HG03432 (cell line): ENCODE measurements around the gene PCK2.
A peak's percentile ranks its signal among the peaks of the same experiment; 100 is the strongest.

Experiments
- ATAC-seq: cut with Tn5 transposase; IDR thresholded peaks from one replicate; pipeline ENCODE4 v1.9.1; 2021; ENCODE audit warnings: mild to moderate bottlenecking, moderate library complexity; ENCODE audit not compliant: unreplicated experiment

Gene PCK2

DNA sequence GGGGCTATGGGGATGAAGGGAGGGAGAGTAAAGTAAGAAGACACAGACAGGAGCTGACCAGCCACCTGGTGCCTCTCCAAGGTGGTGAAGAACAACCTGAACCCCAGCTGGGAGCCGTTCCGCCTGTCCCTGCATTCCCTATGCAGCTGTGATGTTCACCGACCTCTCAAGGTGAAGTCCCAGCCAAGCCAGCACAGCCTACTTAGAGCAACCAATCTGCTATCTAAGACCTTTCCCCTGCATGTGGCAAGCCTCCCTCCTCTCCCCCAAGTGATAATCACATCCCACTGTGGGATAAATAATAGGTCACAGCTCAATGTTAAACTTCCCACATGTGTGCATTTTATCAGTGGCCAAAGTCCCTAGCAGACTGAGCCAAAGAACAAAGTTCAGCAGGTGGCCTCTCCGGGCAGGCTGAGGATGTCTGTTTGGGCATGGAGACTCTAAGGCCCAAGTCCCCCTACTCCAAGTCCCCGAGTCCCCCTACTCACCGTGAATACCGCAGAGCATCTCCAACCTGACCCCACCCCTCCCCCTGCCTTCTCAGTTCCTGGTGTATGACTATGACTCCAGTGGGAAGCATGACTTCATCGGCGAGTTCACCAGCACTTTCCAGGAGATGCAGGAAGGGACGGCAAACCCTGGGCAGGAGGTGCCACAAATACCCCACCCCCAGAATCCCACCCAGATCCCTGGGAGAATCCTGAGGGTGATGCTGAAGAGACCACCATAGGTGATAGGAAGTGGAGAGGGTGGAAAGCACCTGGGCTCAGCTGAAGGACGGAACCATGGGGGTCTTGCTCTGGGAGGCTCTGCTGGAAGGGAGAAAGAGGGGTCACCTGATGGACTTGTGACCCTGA is 19.3 kb upstream of the PCK2 start:
- ATAC-seq: no peak

DNA sequence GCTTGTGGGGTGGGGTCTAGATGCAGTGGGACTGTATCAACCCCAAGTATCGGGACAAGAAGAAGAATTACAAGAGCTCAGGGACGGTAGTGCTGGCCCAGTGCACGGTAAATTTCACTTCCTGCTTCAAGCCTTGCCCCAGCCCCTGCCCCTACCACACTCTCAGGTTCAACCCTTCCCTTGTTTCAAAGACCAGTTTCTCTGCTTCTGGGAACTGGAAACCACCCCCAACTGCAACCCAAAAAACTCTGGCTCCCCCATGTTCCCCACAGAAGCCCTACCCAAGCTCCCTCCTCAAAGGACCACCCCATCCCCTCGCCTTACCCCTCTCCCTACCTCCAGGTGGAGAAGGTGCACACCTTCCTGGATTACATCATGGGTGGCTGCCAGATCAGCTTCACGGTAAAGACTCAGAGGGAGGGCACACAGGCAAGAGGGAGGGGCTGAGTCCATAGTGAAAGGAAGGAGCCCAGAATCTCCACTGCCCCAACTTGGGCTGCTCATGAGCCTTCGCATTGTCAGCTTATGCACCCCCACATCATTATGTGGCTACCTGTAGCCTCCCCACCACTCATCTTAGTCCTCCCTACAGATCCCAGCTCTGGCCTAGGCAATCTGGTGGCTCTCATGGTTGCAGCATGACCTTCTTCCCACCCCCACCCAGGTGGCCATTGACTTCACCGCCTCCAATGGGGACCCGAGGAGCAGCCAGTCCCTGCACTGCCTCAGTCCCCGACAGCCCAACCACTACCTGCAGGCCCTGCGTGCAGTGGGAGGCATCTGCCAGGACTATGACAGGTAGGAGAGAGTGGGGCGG is 18.4 kb upstream of the PCK2 start:
- ATAC-seq: peak; percentile 44

- ATAC-seq: no peak
Measured at GRCh38 chr14:24076302-24076601, 17.9 kb upstream of the PCK2 start.

DNA sequence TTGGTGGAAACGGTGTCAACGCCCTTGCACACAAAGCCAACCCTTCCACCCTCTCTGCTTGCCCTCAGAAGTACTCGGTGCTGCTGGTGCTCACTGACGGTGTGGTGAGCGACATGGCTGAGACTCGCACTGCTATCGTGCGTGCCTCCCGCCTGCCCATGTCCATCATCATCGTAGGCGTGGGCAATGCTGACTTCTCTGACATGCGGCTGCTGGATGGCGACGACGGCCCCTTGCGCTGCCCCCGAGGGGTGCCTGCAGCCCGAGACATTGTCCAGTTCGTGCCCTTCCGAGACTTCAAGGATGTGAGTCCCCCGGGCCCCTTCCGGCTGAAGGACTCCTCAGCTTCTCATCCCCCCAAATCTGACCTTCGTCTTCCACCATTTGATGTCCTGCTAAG is 17.0 kb upstream of the PCK2 start:
- ATAC-seq: no peak

DNA sequence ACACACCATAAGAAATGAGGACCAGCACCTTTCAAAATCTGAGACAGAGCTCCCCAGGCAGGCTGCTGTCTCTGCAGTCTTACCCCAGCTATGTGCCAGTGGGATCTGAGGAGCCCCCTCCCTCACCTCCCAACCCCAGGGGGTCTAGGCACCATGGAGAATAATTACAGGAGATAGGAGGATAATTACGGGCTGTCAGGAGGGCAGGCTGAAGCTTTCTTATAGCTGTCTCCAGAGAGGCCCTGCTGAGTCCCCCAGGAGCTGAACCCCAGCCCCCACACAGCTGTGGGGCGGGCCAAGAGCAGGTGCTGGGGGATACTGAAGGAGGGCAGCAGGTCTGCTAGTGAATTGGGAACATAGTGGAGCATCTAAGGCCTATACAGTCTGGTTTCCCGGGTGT is 16.0 kb upstream of the PCK2 start:
- no peak for ATAC-seq

GRCh38 chr14:24079491-24080141 is 14.5 kb upstream of the PCK2 start:
- no peak for ATAC-seq

- ATAC-seq: no peak
Measured at GRCh38 chr14:24080142-24080530, 14.0 kb upstream of the PCK2 start.

DNA sequence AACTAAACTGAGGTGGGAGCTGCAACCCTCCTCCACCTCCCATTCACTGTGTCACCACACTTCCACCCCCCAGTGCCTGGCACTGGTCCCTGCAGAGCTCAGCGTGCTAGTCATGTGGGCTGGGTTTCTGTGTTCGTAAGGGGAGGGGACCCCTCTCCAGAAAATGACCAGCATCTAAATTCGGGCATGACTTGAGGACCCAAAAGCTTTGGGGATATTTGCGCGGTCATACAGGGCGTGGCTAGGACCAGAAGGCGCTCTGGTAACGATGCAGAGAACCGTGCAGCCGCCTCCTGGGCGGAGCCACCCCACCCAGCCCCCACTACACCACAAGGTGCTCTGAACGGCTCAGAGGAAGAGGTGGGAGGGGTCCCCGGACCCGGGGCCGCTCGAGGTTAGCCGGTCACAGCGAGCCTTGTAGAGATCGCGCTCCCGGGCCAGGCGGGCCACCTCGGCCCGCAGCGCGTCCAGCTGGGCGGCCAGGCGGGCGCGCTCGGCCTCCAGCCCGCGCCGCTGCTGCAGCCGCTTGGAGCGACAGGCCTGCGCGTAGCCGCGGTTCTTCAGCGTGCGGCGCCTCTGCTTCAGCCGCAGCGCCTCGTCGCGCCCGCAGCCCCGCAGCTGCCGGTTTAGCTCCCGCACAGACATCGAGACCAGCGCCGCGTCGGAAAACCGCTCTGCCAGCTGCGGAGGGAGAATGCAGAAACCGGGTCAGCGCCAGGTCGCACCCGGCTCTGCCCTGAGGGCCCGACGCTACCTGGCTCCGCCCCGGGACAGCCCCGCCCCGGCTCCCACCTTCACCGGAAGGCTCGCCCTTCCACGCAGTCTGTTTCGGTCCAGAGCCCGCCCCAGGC is 13.0 kb upstream of the PCK2 start:
- peak; percentile 91 for ATAC-seq

- no peak for ATAC-seq
Measured at GRCh38 chr14:24081739-24082211, 12.3 kb upstream of the PCK2 start.

DNA sequence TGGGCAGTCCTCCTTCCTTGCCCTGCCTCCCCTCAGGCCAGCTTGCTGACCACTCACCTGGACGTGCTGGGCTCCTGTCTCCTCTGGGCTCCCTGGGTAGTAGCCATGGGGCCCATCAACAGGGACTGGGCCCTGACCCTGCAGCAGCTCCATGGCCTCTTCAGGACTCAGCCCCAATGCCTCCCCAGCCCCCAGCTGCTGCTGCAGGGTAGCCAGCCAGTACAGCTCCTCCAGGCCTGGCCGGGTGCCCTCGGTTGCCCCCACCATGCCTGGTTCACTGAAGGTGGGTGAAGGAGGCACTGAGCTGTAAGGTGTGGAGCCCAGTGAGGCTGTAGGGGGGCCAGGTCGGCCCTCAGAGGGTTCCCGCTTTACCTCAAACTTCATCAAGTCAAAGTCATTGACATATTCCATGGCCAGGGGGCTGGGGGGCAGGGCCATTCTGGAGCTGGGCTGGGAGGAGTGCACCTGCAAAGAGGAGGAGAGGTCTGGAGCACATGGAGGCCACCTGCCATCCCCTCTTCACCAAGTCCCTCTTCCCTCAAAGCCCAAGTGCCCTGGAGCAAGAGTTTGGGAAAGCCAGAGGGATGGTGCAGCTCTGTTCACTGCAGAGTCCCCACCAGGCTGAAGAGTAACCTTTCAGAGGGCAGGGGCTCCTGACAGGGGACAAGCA is 11.6 kb upstream of the PCK2 start:
- no peak for ATAC-seq

GRCh38 chr14:24083462-24083861 is 10.6 kb upstream of the PCK2 start:
- no peak for ATAC-seq

- ATAC-seq: no peak
Measured at GRCh38 chr14:24084440-24084839, 9.7 kb upstream of the PCK2 start.

GRCh38 chr14:24085215-24085614 is 8.9 kb upstream of the PCK2 start:
- no peak for ATAC-seq

DNA sequence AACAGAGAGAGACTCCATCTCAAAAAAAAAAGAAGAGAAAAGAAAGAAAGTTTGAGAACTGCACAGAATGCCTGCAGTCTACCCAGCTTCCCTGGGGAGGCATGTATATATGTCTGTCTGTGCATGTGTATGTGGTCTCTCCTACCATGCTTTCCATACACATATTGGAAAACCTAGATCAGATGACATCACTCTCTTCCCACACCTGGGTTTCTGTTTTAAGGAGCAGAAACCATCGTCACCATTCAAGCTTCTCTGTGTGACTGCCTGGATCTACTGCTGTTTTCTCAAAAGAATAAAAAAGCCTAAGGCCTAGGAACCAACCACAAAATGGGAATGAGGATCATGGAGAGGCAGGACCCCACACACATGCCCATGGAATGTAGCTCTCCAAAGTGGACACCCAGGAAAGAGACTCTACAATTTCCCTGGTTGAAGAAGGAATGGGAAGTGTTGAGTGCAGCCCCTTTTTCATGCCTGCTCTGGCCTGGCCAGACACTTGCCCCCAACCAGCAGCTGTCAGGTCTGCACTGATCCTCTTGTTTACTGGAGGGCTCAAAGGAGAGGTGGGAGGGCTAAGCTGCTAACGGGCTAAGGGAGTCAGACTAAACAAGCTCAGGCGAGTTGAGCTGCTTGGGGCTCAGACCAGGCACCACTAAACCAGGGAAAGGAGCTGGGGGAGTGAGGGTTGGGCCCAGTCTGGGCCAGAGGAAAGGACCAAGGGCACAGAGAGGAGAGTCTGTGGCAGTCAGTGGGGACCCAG is 7.7 kb upstream of the PCK2 start:
- no peak for ATAC-seq

GRCh38 chr14:24087004-24087403 is 7.1 kb upstream of the PCK2 start:
- ATAC-seq: no peak

DNA sequence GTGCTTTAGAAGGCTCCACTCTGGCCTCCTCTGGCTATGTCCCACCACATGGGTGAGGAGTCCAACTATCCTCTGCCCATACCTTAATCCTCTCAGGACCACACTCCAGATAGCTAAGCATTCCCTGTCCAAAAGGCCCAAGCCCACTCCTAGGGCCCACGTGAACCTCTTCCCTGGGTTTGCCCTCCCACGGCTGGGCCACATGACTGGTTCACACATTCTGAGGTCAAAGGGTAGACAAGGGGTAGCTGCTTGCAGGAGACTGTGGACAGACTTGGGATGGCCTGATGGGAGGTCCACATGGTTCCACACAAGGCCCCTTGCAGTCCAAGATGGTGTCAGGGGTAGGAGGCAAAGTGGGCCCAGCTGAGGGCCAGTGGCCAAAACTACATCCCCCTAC is 6.0 kb upstream of the PCK2 start:
- no peak for ATAC-seq

DNA sequence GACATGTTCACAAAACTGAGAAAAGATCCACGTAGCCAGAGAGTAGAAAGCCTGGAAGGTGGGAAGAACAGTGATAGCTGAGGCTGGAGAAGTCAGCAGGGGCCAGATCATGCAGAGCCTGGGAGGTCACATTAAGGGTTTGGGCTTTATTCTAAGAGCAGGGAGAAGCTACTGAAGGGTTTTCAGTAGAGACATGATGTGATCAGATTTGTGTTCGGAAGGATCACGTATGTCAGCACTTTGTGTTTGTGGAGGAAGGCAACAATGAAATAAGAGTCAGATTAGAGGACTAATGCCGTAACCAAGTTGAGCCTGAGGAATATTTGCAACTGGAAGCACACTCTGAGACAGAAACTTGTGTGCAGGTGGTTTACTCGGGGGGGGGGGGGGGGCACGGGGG is 4.2 kb upstream of the PCK2 start:
- no peak for ATAC-seq

- ATAC-seq: no peak
Measured at GRCh38 chr14:24092110-24092504, 2.0 kb upstream of the PCK2 start.

DNA sequence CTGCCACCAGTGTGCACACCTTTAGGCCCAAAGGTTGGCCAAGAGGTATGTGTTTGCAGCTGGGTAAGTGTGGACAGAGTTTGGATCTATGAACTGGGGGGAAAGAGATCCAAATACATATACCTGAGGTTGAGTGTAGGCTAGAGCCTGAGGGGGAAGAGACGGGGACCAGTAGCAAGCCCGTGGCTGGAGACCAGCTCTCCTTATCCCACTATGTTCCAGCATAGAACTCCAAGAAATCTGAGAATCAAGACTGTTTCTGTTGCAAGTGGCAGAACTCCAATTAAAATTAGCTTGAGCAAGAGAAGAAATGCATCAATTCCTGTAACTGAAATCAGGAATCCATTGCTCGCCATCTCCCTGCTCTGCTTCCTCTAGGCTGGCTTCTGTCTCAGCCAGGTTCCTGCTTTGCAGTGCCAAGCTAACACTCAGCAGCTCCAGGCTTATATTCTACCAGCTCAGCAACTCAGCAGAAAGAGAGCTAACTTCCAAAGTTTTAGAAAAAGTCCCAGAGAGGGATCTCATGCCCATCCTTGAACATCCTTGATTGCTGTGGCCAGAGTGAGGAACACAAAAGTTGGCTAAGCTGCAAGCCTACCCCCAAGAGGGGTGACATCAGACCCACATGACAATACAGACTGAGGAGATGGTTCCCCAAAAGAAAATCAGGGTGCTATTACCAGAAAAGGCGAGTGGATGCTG is 1.5 kb upstream of the PCK2 start:
- ATAC-seq: no peak
